Measurements from ENCODE around the gene SYT6.

SYT6 gene

DNA sequence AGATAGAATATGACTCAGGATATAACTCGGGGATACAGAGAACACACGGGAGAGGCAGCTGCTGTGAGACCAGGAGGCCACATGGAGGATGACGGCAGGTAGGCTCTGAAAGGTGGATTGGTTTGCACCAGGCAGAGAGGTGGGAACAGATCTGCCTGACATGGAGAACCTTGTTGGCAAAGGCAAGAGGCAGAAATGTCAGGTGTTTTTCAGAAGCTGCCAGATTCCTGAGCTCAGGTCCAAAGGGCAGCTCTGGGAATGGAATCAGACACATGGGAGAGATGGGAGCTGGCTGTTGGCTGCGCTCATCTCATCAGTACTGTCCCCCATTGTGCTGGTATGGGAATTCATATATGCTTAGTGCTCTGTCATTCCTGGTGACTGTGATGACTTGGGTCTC, 19.2 kb downstream of the SYT6 start:
- no peak overlapping the region for H3K4me3 ChIP-seq (ENCODE audit: low read depth, low read length)
- peaks cover 91% of the 10 kb centered on the region for H3K27me3 ChIP-seq (ENCODE audit: insufficient read depth, low read length)
- no peaks in the 10 kb centered on the region for H3K36me3 ChIP-seq (ENCODE audit: insufficient read depth, low read length)
- H3K27ac ChIP-seq (ENCODE audit: low read depth, low read length): no peak overlapping the region
- H3K4me1 ChIP-seq (ENCODE audit: control insufficient read depth, insufficient read depth, low read length, unreplicated experiment): no peaks in the 10 kb centered on the region
- H2AFZ ChIP-seq (ENCODE audit: low read length, unreplicated experiment): no peak overlapping the region
- H3K79me2 ChIP-seq (ENCODE audit: control insufficient read depth, insufficient read depth, low read length, unreplicated experiment): no peaks in the 10 kb centered on the region

DNA sequence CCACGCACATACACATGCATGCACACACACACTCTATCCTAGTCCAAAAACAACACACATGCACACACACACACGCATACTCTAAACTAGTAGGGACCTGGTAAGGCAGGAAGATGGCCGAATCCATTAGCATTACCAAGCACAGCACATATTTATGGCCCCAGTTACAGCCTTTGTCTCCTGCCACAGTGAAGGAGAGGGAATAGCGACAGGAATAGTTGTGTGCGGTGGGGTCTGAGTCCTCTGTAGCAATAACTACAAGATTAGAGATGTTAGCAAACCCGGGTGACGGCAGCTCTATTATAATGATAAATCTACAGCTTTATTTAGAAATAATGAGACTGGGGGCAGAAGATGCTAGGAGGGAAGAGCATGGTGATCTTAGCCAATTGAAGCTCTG, 20.5 kb downstream of the SYT6 start:
- no peaks in the 10 kb centered on the region for H3K36me3 ChIP-seq (ENCODE audit: insufficient read depth, low read length)
- H3K27me3 ChIP-seq (ENCODE audit: insufficient read depth, low read length): peaks cover 84% of the 10 kb centered on the region
- no peak overlapping the region for H3K4me3 ChIP-seq (ENCODE audit: low read depth, low read length)
- H3K27ac ChIP-seq (ENCODE audit: low read depth, low read length): no peak overlapping the region
- H2AFZ ChIP-seq (ENCODE audit: low read length, unreplicated experiment): no peak overlapping the region
- no peaks in the 10 kb centered on the region for H3K4me1 ChIP-seq (ENCODE audit: control insufficient read depth, insufficient read depth, low read length, unreplicated experiment)
- no peaks in the 10 kb centered on the region for H3K79me2 ChIP-seq (ENCODE audit: control insufficient read depth, insufficient read depth, low read length, unreplicated experiment)

DNA sequence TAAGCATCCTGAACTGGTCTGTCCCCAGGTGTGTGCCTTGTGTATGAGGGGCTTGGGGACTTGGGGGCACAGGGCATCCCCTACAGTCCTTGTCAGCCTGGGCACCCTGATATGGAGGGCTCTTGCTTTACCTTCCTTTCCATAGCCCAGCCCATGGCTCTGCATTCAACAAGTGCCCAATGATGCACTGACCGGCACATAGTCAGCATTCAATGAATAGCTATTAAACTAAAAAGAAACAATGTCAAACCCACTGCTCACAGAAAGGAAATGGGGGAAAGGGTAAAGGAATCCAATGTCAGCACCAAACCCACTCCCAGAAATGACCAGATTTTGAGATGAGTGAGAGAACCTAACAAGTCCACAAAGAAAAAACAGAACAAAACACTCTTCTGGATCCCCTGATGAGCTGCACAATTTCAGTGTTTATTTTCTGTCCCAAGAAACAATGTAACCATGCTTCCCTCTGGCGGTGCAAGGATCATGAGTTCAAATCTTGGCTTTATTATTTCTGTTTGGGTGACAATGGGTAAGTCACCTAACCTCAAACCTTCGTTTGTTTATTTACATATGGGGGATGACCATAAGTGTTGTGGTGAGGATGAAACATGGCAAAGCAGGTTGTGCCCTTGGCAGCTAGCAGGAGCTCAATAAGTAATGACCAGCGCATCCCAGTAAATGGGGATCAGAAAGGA, 22.0 kb downstream of the SYT6 start:
- H3K27me3 ChIP-seq (ENCODE audit: insufficient read depth, low read length): peaks cover 83% of the 10 kb centered on the region
- no peaks in the 10 kb centered on the region for H3K4me1 ChIP-seq (ENCODE audit: control insufficient read depth, insufficient read depth, low read length, unreplicated experiment)
- no peak overlapping the region for H3K4me3 ChIP-seq (ENCODE audit: low read depth, low read length)
- no peak overlapping the region for H2AFZ ChIP-seq (ENCODE audit: low read length, unreplicated experiment)
- no peaks in the 10 kb centered on the region for H3K79me2 ChIP-seq (ENCODE audit: control insufficient read depth, insufficient read depth, low read length, unreplicated experiment)
- H3K36me3 ChIP-seq (ENCODE audit: insufficient read depth, low read length): no peaks in the 10 kb centered on the region
- no peak overlapping the region for H3K27ac ChIP-seq (ENCODE audit: low read depth, low read length)

DNA sequence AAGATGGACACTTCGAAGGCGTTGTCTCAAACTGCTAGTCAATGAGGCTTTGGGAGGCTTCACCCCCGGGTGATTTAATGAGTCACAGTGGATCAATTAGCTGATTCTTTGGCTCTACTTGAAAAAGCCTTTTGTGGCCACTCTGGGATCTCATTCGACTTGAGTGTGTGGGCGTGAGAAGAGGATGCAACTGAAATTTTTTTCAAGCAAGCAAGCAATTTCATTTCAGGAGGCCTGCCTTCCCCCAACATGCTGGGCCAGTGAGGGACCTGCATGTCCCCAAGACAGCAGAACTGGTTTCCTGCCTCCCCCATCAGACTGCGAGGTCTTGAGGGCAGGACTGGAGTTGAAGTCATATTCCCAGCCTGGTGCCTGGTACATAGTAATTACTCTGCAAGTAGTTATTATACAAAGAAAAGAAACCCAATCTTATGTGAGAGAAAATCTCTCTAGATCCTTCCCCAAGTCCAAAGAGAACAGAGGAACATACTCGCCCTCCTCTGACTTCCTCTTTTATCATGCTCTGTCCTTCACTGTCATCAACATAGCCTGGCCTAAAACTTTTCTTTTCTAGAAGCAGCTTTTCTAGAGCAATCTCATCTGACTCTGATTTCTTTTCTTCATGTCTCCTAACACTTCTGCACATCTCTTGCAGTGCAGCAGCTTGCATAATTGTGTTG, 22.7 kb downstream of the SYT6 start:
- Histone ChIP-seq H3K27ac (ENCODE audit: low read depth, low read length) (no peak overlapping the region), H3K27me3 (ENCODE audit: insufficient read depth, low read length) (peaks cover 83% of the 10 kb centered on the region), H3K79me2 (ENCODE audit: control insufficient read depth, insufficient read depth, low read length, unreplicated experiment) (no peaks in the 10 kb centered on the region), H2AFZ (ENCODE audit: low read length, unreplicated experiment) (no peak overlapping the region), H3K4me3 (ENCODE audit: low read depth, low read length) (no peak overlapping the region), H3K36me3 (ENCODE audit: insufficient read depth, low read length) (no peaks in the 10 kb centered on the region), H3K4me1 (ENCODE audit: control insufficient read depth, insufficient read depth, low read length, unreplicated experiment) (no peaks in the 10 kb centered on the region)

DNA sequence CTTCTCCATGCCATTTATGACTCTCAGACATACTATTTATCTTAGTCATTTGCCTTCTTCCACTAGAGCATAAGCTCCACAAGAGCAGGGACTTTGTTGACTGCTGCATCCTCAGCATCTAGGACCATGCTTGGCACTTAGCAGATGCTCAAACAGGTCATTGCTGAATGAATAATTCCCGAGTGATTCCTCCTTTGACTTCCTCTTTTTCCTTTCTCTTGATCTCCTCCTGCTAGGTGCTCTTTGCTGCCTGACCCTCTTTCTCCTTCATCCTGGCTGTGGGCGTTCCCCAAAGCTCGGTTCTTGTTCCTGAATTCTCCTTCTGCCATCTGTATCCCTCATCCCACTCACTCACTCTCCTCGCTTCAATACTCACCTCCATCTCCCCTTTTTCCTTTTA, 23.5 kb downstream of the SYT6 start:
- H3K4me3 ChIP-seq (ENCODE audit: low read depth, low read length): no peak overlapping the region
- H3K27me3 ChIP-seq (ENCODE audit: insufficient read depth, low read length): peaks cover 83% of the 10 kb centered on the region
- H3K4me1 ChIP-seq (ENCODE audit: control insufficient read depth, insufficient read depth, low read length, unreplicated experiment): no peaks in the 10 kb centered on the region
- no peak overlapping the region for H2AFZ ChIP-seq (ENCODE audit: low read length, unreplicated experiment)
- no peak overlapping the region for H3K27ac ChIP-seq (ENCODE audit: low read depth, low read length)
- no peaks in the 10 kb centered on the region for H3K79me2 ChIP-seq (ENCODE audit: control insufficient read depth, insufficient read depth, low read length, unreplicated experiment)
- no peaks in the 10 kb centered on the region for H3K36me3 ChIP-seq (ENCODE audit: insufficient read depth, low read length)

DNA sequence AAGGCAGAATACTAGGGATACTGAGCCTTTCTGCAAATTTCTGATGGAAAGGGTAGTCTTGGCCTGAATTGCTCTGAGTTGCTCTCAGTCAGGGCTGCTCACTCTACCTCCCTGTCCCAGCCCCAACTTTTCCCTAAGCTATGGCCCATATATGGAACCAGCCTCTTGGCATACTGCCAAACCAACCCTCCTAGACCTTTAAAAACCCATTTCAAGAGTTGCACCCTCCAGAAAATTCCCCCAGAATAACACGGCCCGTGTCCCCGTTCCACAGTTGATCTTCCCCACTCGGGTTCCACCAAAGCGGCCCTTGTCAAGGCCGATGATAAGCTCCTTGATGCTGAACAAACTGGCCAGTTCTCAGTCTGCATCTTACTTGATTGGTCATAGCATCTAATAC, 25.4 kb downstream of the SYT6 start:
- Histone ChIP-seq H3K36me3 (ENCODE audit: insufficient read depth, low read length) (no peaks in the 10 kb centered on the region), H2AFZ (ENCODE audit: low read length, unreplicated experiment) (no peak overlapping the region), H3K4me3 (ENCODE audit: low read depth, low read length) (no peak overlapping the region), H3K27me3 (ENCODE audit: insufficient read depth, low read length) (peaks cover 76% of the 10 kb centered on the region), H3K27ac (ENCODE audit: low read depth, low read length) (no peak overlapping the region), H3K4me1 (ENCODE audit: control insufficient read depth, insufficient read depth, low read length, unreplicated experiment) (no peaks in the 10 kb centered on the region), H3K79me2 (ENCODE audit: control insufficient read depth, insufficient read depth, low read length, unreplicated experiment) (no peaks in the 10 kb centered on the region)

DNA sequence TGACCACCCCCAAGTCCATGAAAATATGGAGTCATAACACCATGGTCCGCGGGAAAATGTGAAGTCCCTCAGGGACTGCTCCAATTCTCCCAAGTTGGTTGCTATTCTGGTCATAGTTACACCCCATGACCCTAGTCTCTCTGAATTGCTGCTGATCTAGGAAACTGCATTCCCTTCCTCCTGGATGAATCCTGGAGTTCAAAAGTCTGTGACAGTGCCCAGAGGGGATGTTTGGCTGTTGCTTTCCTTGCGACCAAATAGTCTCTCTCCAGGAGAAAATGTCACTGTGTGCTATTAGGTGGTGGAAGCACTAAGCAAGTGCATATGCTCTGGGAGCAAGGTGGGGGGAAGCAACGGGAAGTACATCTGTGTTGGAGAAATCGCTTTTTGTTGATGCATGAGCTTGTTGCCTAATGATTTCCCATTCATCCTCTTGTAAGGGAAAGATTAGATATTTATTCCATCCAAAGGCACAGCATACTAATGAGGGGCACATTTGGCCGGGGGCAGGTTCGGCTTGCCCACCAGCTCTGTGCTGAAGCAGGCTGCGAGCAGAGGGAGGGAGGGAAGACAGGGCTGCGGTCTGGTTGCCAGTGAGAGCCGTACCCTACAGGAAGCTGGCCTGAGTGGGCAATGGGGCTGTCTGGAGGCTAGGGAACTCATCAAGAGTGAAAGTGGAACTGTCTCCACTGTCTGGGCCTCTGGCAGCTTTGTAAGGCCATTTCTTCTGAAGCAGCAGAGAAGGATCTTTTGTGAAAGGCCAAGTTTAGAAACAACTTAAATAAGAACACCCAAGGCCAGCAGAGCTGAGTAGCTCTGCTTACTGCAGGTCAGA, 27.2 kb downstream of the SYT6 start:
- Histone ChIP-seq H3K27me3 (ENCODE audit: insufficient read depth, low read length) (peaks cover 74% of the 10 kb centered on the region), H3K79me2 (ENCODE audit: control insufficient read depth, insufficient read depth, low read length, unreplicated experiment) (no peaks in the 10 kb centered on the region), H3K27ac (ENCODE audit: low read depth, low read length) (no peak overlapping the region), H3K36me3 (ENCODE audit: insufficient read depth, low read length) (no peaks in the 10 kb centered on the region), H2AFZ (ENCODE audit: low read length, unreplicated experiment) (no peak overlapping the region), H3K4me3 (ENCODE audit: low read depth, low read length) (no peak overlapping the region), H3K4me1 (ENCODE audit: control insufficient read depth, insufficient read depth, low read length, unreplicated experiment) (no peaks in the 10 kb centered on the region)

DNA sequence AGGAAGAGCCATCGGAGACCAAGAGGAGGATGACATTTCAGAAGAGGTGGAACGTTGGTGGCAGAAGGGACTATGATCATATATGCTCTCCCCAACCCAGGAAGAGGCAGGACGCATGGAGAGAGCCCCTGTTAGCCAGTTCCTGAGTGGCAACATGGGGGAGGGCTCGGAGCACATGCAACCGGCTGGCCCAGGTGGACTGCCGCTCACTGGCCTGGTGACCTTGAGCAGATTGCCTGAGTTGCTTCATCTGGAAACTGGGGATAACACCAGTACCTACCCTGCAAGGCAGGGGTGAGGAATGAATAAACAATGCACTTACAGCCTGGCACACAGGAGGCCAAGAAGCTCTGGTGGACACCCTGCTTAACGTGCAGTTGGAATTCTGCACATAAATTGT, 29.0 kb downstream of the SYT6 start:
- H3K4me1 ChIP-seq (ENCODE audit: control insufficient read depth, insufficient read depth, low read length, unreplicated experiment): no peaks in the 10 kb centered on the region
- H3K27me3 ChIP-seq (ENCODE audit: insufficient read depth, low read length): peaks cover 71% of the 10 kb centered on the region
- H2AFZ ChIP-seq (ENCODE audit: low read length, unreplicated experiment): no peak overlapping the region
- no peaks in the 10 kb centered on the region for H3K36me3 ChIP-seq (ENCODE audit: insufficient read depth, low read length)
- H3K79me2 ChIP-seq (ENCODE audit: control insufficient read depth, insufficient read depth, low read length, unreplicated experiment): no peaks in the 10 kb centered on the region
- no peak overlapping the region for H3K4me3 ChIP-seq (ENCODE audit: low read depth, low read length)
- no peak overlapping the region for H3K27ac ChIP-seq (ENCODE audit: low read depth, low read length)

DNA sequence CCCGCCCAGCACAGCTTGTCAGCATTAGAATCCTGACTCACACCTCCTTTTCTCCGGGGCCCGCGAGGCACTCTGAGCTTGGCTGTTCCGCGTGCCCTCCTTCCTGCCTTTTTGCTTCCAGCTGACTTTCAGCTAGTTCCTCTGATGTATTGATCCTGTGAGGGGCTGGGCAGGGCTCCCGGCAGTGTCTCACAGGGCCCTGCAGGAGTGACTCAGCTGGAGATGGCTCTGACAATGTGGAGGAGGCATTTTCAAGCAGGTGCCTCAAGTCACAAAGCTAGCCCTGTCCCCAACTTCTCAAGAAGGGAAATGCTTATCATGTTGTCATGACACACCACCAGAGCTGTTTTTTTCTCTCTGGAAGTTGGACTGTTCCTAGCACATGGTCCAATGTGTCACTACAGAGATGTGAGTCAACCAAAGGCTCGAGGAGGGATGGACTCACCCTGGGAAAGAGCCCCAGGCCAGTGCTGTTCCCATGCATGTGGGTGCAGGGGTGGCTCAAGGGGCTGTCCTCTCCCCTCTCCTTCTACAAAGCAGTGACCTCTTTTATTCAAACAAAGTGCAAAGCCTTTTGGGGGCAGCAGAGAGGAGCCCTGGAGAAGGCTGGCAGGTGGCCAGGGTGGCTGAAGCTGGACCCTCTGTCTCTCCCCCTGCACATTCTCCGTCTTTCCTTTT, 30.6 kb downstream of the SYT6 start:
- no peaks in the 10 kb centered on the region for H3K4me1 ChIP-seq (ENCODE audit: control insufficient read depth, insufficient read depth, low read length, unreplicated experiment)
- peaks cover 80% of the 10 kb centered on the region for H3K27me3 ChIP-seq (ENCODE audit: insufficient read depth, low read length)
- no peak overlapping the region for H3K27ac ChIP-seq (ENCODE audit: low read depth, low read length)
- H3K79me2 ChIP-seq (ENCODE audit: control insufficient read depth, insufficient read depth, low read length, unreplicated experiment): no peaks in the 10 kb centered on the region
- no peak overlapping the region for H3K4me3 ChIP-seq (ENCODE audit: low read depth, low read length)
- no peak overlapping the region for H2AFZ ChIP-seq (ENCODE audit: low read length, unreplicated experiment)
- H3K36me3 ChIP-seq (ENCODE audit: insufficient read depth, low read length): no peaks in the 10 kb centered on the region

DNA sequence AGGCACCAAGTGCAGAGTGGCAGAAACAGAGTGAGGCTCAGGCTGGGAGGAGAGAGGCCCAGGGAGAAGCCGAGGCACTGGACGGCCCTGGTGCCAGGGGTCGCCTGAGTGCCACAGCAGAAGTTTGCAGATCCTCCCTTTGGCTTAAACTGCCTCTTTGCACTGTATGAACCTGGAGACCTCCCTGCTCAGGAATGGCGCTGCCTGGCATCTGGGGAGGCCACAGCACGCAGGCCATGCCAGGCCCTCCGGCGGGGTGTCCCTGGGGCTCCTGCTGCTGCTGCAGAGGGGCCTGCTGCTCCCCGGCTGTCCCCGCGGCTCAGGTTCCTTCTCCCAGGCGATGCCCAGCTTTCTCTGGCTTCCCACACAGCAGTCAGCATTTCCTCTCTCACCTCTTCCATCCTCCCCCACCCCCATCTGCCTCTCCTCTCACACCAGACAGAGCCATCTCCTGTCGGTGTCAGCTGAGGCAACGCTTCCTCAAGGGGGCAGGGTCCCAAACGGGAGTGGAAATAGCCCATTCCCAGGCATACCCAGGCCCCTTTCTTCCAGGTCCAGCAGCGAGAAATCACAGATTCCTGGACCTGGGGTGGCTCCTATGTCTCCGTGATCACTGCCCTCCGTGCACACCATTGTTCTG, 35.2 kb downstream of the SYT6 start:
- no peak overlapping the region for H3K27ac ChIP-seq (ENCODE audit: low read depth, low read length)
- no peak overlapping the region for H2AFZ ChIP-seq (ENCODE audit: low read length, unreplicated experiment)
- H3K4me3 ChIP-seq (ENCODE audit: low read depth, low read length): no peak overlapping the region
- H3K79me2 ChIP-seq (ENCODE audit: control insufficient read depth, insufficient read depth, low read length, unreplicated experiment): no peaks in the 10 kb centered on the region
- H3K27me3 ChIP-seq (ENCODE audit: insufficient read depth, low read length): peaks cover 65% of the 10 kb centered on the region
- no peaks in the 10 kb centered on the region for H3K4me1 ChIP-seq (ENCODE audit: control insufficient read depth, insufficient read depth, low read length, unreplicated experiment)
- no peaks in the 10 kb centered on the region for H3K36me3 ChIP-seq (ENCODE audit: insufficient read depth, low read length)

Measured in ACC112 (cell line).